Calu3 (cell line): ENCODE results near the gene PARG. TPM values are rescaled to one million over a fixed set of nuclear protein-coding genes. Genes with fewer than 3 reads are reported as not detected.

Experiments
- BruUV-seq: library from RNA; stranded (reverse); fragments of 400-500 nt; replicated peaks from 2 replicates; lab custom pipeline; 2021; lab: Mats Ljungman, UMichigan
- CTCF ChIA-PET: fragments of 300-600 bp; sonication (Branson Sonifier 250); formaldehyde crosslinking; loops from one replicate; lab custom pipeline; 2022; ENCODE audit warnings: antibody characterized with exemption; lab: Charles Lee
- DNase-seq: peaks from one replicate; pipeline ENCODE4 v3.0.0; 2022
- H3K27ac Mint-ChIP-seq: one replicate; pipeline ENCODE4 v1.8.0; 2022; ENCODE audit warnings: mixed read lengths; ENCODE audit not compliant: unreplicated experiment
- H3K27me3 Mint-ChIP-seq: one replicate; pipeline ENCODE4 v1.8.0; 2022; ENCODE audit warnings: mixed read lengths; ENCODE audit not compliant: unreplicated experiment
- H3K36me3 Mint-ChIP-seq: one replicate; pipeline ENCODE4 v1.8.0; 2022; ENCODE audit warnings: mild to moderate bottlenecking, moderate library complexity, mixed read lengths; ENCODE audit not compliant: insufficient read depth, unreplicated experiment
- H3K4me1 Mint-ChIP-seq: one replicate; pipeline ENCODE4 v1.8.0; 2022; ENCODE audit warnings: mild to moderate bottlenecking, low read depth, mixed read lengths; ENCODE audit not compliant: unreplicated experiment
- H3K4me3 Mint-ChIP-seq: one replicate; pipeline ENCODE4 v1.8.0; 2022; ENCODE audit warnings: mild to moderate bottlenecking, low read depth, moderate library complexity, mixed read lengths; ENCODE audit not compliant: unreplicated experiment
- H3K9me3 Mint-ChIP-seq: one replicate; pipeline ENCODE4 v1.8.0; 2022; ENCODE audit warnings: low read depth, mixed read lengths; ENCODE audit not compliant: unreplicated experiment
- CTCF ChIP-seq: fragments of 200-600 bp; IDR thresholded peaks from one replicate; pipeline ENCODE4 v1.8.0; 2022; ENCODE audit warnings: antibody characterized with exemption; ENCODE audit not compliant: unreplicated experiment
- intact Hi-C: fragments of 100-400 bp; cut with micrococcal nuclease; formaldehyde crosslinking; loops from one replicate; pipeline ENCODE4 v1.10.0; 2022; ENCODE audit not compliant: unreplicated experiment
- total RNA-seq: library from RNA; stranded (reverse); gene quantifications from 2 replicates; pipeline ENCODE4 v1.2.3, GENCODE V29; 2022

Gene PARG
- total RNA-seq, 1 experiment from 2014 or later: 41.1 TPM

GRCh38 chr10:49783645-49784044 is 158.2 kb downstream of the PARG start:
- H3K27ac Mint-ChIP-seq: no peak overlapping the region

GRCh38 chr10:49781247-49781646 is 160.6 kb downstream of the PARG start:
- BruUV-seq: no TSS peak
- Mint-ChIP-seq H3K36me3 (no peaks in the 10 kb centered on the region), H3K4me3 (no peak overlapping the region), H3K4me1 (no peaks in the 10 kb centered on the region), H3K9me3 (no peaks in the 10 kb centered on the region), H3K27ac (no peak overlapping the region), H3K27me3 (peaks cover 60% of the 10 kb centered on the region)
- no peak for TF ChIP-seq CTCF
- DNase-seq: no peak
- CTCF ChIA-PET: no interaction called here
- intact Hi-C loops: no loop called here

More at GRCh38 chr10:49783645-49784044, 158.2 kb downstream of the PARG start:
- TF ChIP-seq CTCF: no peak
- Mint-ChIP-seq H3K36me3 (no peaks in the 10 kb centered on the region), H3K27me3 (peaks cover 76% of the 10 kb centered on the region), H3K9me3 (no peaks in the 10 kb centered on the region), H3K4me1 (no peaks in the 10 kb centered on the region), H3K4me3 (no peak overlapping the region)
- no TSS peak for BruUV-seq
- intact Hi-C loops: no loop called here
- DNase-seq: no peak
- CTCF ChIA-PET: no interaction called here

- no peaks in the 10 kb centered on the region for H3K36me3 Mint-ChIP-seq
- TF ChIP-seq CTCF: no peak
- DNase-seq: no peak
- CTCF ChIA-PET: no interaction called here
- H3K9me3 Mint-ChIP-seq: no peaks in the 10 kb centered on the region
- H3K4me3 Mint-ChIP-seq: no peak overlapping the region
- no peaks in the 10 kb centered on the region for H3K4me1 Mint-ChIP-seq
- no peak overlapping the region for H3K27ac Mint-ChIP-seq
- H3K27me3 Mint-ChIP-seq: peaks cover 45% of the 10 kb centered on the region
- intact Hi-C loops: no loop called here
- no TSS peak for BruUV-seq
Observed at GRCh38 chr10:49778197-49778596, 163.6 kb downstream of the PARG start.

GRCh38 chr10:49776851-49777250 is 165.0 kb downstream of the PARG start:
- CTCF ChIA-PET: no interaction called here
- Mint-ChIP-seq H3K27ac (no peak overlapping the region), H3K36me3 (no peaks in the 10 kb centered on the region), H3K4me1 (no peaks in the 10 kb centered on the region), H3K27me3 (peaks cover 57% of the 10 kb centered on the region), H3K9me3 (no peaks in the 10 kb centered on the region), H3K4me3 (no peak overlapping the region)
- intact Hi-C loops: no loop called here
- TF ChIP-seq CTCF: no peak
- BruUV-seq: no TSS peak
- DNase-seq: no peak
